ENCODE results near the gene RNF212B. TPM values are rescaled to one million over a fixed set of nuclear protein-coding genes. Genes with fewer than 3 reads are reported as not detected.

Gene RNF212B
- total and polyA plus RNA-seq, 10 of the 15 experiments (the other 5 are each of a cell fraction or from before 2014, with no cell fraction given): not detected

- no peak for TF ChIP-seq E2F8 (IDR thresholded peaks at IDR 0.05; ENCODE audit: low read depth, partially characterized antibody)
- no peak for TF ChIP-seq JUND (IDR thresholded peaks at IDR 0.05; ENCODE audit: low read depth, low read length)
- no peak for TF ChIP-seq SMAD1 (IDR thresholded peaks at IDR 0.05; ENCODE audit: low read depth, partially characterized antibody)
- TF ChIP-seq PAX8 (IDR thresholded peaks at IDR 0.05): no peak
- no peak for TF ChIP-seq ZBTB33 (IDR thresholded peaks at IDR 0.05)
- TF ChIP-seq SIN3A (IDR thresholded peaks at IDR 0.05; ENCODE audit: low read depth, low read length): no peak
- TF ChIP-seq ZBTB11 (CRISPR knock-in tag; IDR thresholded peaks at IDR 0.05): no peak
Observed at GRCh38 chr14:23215421-23215820, 22.3 kb upstream of the RNF212B start (continued).

All from GM12878 (cell line).